Sigmoid colon (tissue), 7 donors: ENCODE measurements around the gene SLC22A3. TPM values are rescaled to one million over a fixed set of nuclear protein-coding genes. Genes with fewer than 3 reads are reported as not detected.

Experiments used
- DNase-seq: peaks from one replicate; pipeline ENCODE4 v3.0.0-alpha.2; 2019
- H3K27ac ChIP-seq, 4 donors: fragments of 200-600 bp; sonication (generic); one replicate each; pipeline ENCODE4 v1.5.1; 2016 to 2019; ENCODE audit warnings: mild to moderate bottlenecking in 1 of 4
- H3K27me3 ChIP-seq, 3 donors: fragments of 200-600 bp; sonication (generic); one replicate each; pipeline ENCODE4 v1.5.1; 2019; ENCODE audit warnings: mild to moderate bottlenecking in 1 of 3
- H3K36me3 ChIP-seq, 4 donors: fragments of 200-600 bp; sonication (generic); one replicate each; pipeline ENCODE4 v1.5.1; 2016 to 2019
- H3K4me1 ChIP-seq, 4 donors: fragments of 200-600 bp; sonication (generic); one replicate each; pipeline ENCODE4 v1.5.1; 2017 to 2019
- H3K4me3 ChIP-seq, 4 donors: fragments of 200-600 bp; sonication (generic); one replicate each; pipeline ENCODE4 v1.5.1; 2017 to 2019; ENCODE audit warnings: mild to moderate bottlenecking in 2 of 4, moderate library complexity in 1 of 4
- H3K9me3 ChIP-seq, 4 donors: fragments of 200-600 bp in 3 of 4; sonication (generic) in 3 of 4; one replicate each; pipeline versions ENCODE4 v1.5.1 to v1.6.1; 2013 to 2019
- CTCF ChIP-seq, 4 experiments: fragments of 450-650 bp in 3 of 4; fragments of 200-600 bp in 1 of 4; IDR thresholded peaks; one replicate each; pipeline ENCODE4 v1.5.1; 2016 to 2019; ENCODE audit warnings: antibody characterized with exemption in 4 of 4, mild to moderate bottlenecking in 3 of 4, moderate library complexity in 2 of 4
- EP300 ChIP-seq, 4 donors: sonication (generic); formaldehyde crosslinking; IDR thresholded peaks; one replicate each; pipeline ENCODE4 v1.6.1; 2017; ENCODE audit warnings: antibody characterized with exemption in 4 of 4
- POLR2A ChIP-seq, 2 donors: fragments of 450-650 bp; IDR thresholded peaks; one replicate each; pipeline ENCODE4 v1.6.1; 2016; ENCODE audit warnings: antibody characterized with exemption in 2 of 2, mild to moderate bottlenecking in 2 of 2, moderate library complexity in 2 of 2
- POLR2AphosphoS5 ChIP-seq, 4 donors: sonication (generic); formaldehyde crosslinking; IDR thresholded peaks; one replicate each; pipeline ENCODE4 v1.6.1; 2017; ENCODE audit warnings: antibody characterized with exemption in 4 of 4
- WGBS, 2 donors: extraction: QIAGEN DNeasy Blood & Tissue Kit; methylation state at CpG; one replicate each; pipeline ENCODE4 v1.1.7; 2013; 5-methylcytosine and 5-hydroxymethylcytosine counted together
- intact Hi-C: fragments of 100-400 bp; cut with DNase I; formaldehyde crosslinking; loops from one replicate; pipeline ENCODE4 v1.15.1; 2023
- polyA plus RNA-seq, 3 donors: library from polyadenylated mRNA; stranded (reverse); fragments of 200-250 nt; gene quantifications; one replicate each; pipeline ENCODE4 v1.2.3, GENCODE V29; 2013
- total RNA-seq, 4 donors: library from RNA; depleted of rRNA; stranded (reverse); fragments of >200 nt; gene quantifications; one replicate each; pipeline ENCODE4 v1.1.0, GENCODE V29; 2016
- donor health status: healthy with polysubstance abuse.
- donor health status: Bipolar disorder and iron deficiency.
- donor health status: healthy.

SLC22A3 gene
- total and polyA plus RNA-seq, 7 donors = 0.23 to 26.3 (median 13.6) TPM

GRCh38 chr6:160431226-160431625 lies 83.0 kb downstream of the SLC22A3 start:
- WGBS, 2 donors = 69 to 75% methylated on average over 8 of the region's 8 CpGs
- no peak for TF ChIP-seq POLR2A (IDR thresholded peaks at IDR 0.05)
- TF ChIP-seq EP300 (IDR thresholded peaks at IDR 0.05) = peak; percentile 69 to 95 (median 84)
- TF ChIP-seq POLR2AphosphoS5 (IDR thresholded peaks at IDR 0.05) = peak; percentile 61 to 90 (median 86)
- TF ChIP-seq CTCF (IDR thresholded peaks at IDR 0.05) = no peak
- no peaks in the 10 kb centered on the region for H3K9me3 ChIP-seq
- no peak overlapping the region for H3K4me3 ChIP-seq
- H3K27ac ChIP-seq = peak overlapping the region; percentile 45 to 85 (median 74)
- no peaks in the 10 kb centered on the region for H3K27me3 ChIP-seq
- intact Hi-C loops = loop anchor here (1.0 to 10.0 kb wide), 3 partner anchors 40 to 294 kb away; no protein-coding TSS in a partner anchor
- H3K36me3 ChIP-seq = no peaks in the 10 kb centered on the region
- H3K4me1 ChIP-seq = peaks cover 0 to 55% (median 49%) of the 10 kb centered on the region in 4 donors
- DNase-seq = peak; percentile 88

GRCh38 chr6:160431791-160432404 lies 83.7 kb downstream of the SLC22A3 start:
- intact Hi-C loops = loop anchor here (1.0 to 10.0 kb wide), 3 partner anchors 41 to 295 kb away; no protein-coding TSS in a partner anchor
- peaks cover 0 to 55% (median 49%) of the 10 kb centered on the region in 4 donors for H3K4me1 ChIP-seq
- 85 to 94% methylated on average over 8 of the region's 8 CpGs for WGBS, 2 donors

GRCh38 chr6:160435935-160436334 lies 87.8 kb downstream of the SLC22A3 start:
- no peak for TF ChIP-seq CTCF (IDR thresholded peaks at IDR 0.05)
- no peak for TF ChIP-seq POLR2A (IDR thresholded peaks at IDR 0.05)
- TF ChIP-seq EP300 (IDR thresholded peaks at IDR 0.05) = no peak
- TF ChIP-seq POLR2AphosphoS5 (IDR thresholded peaks at IDR 0.05) = no peak
- Histone ChIP-seq H3K4me3 (no peak overlapping the region), H3K27ac (no peak overlapping the region), H3K9me3 (no peaks in the 10 kb centered on the region), H3K36me3 (no peaks in the 10 kb centered on the region), H3K4me1 (peaks cover 0 to 31% (median 21%) of the 10 kb centered on the region in 4 donors), H3K27me3 (no peaks in the 10 kb centered on the region)
- DNase-seq = no peak
- intact Hi-C loops = loop anchor here (10.0 kb wide), 1 partner anchor 211 kb away; no protein-coding TSS in a partner anchor
- 70 to 90% methylated on average over 4 of the region's 4 CpGs for WGBS, 2 donors

More at GRCh38 chr6:160431791-160432404, 83.7 kb downstream of the SLC22A3 start:
- Histone ChIP-seq H3K27me3 (no peaks in the 10 kb centered on the region), H3K9me3 (no peaks in the 10 kb centered on the region), H3K36me3 (no peaks in the 10 kb centered on the region), H3K27ac (peak overlapping the region; percentile 45 to 85 (median 74)), H3K4me3 (no peak overlapping the region)
- TF ChIP-seq POLR2AphosphoS5 (IDR thresholded peaks at IDR 0.05) (no peak), EP300 (IDR thresholded peaks at IDR 0.05) (no peak), CTCF (IDR thresholded peaks at IDR 0.05) (no peak), POLR2A (IDR thresholded peaks at IDR 0.05) (no peak)
- DNase-seq = no peak

- H3K36me3 ChIP-seq = no peaks in the 10 kb centered on the region
- H3K4me3 ChIP-seq = no peak overlapping the region
- 90 to 94% methylated on average over 5 of the region's 5 CpGs for WGBS, 2 donors
- no peak for DNase-seq
- no peak overlapping the region for H3K27ac ChIP-seq
- intact Hi-C loops = loop anchor here (10.0 kb wide), 1 partner anchor 212 kb away; no protein-coding TSS in a partner anchor
- no peak for TF ChIP-seq POLR2A (IDR thresholded peaks at IDR 0.05)
- TF ChIP-seq EP300 (IDR thresholded peaks at IDR 0.05) = no peak
- no peak for TF ChIP-seq POLR2AphosphoS5 (IDR thresholded peaks at IDR 0.05)
- TF ChIP-seq CTCF (IDR thresholded peaks at IDR 0.05) = no peak
- H3K27me3 ChIP-seq = no peaks in the 10 kb centered on the region
- no peaks in the 10 kb centered on the region for H3K9me3 ChIP-seq
- peaks cover 0 to 20% (median 10%) of the 10 kb centered on the region in 4 donors for H3K4me1 ChIP-seq
Observed at GRCh38 chr6:160437154-160437553, 89.0 kb downstream of the SLC22A3 start.
